SK-N-SH (cell line): ENCODE results near the gene UGT1A4. TPM values are rescaled to one million over a fixed set of nuclear protein-coding genes. Genes with fewer than 3 reads are reported as not detected.

Experiments
- CTCF ChIA-PET: fragments of 300-600, 350-600 bp; formaldehyde crosslinking; extraction: SDS; loops from one replicate; lab custom pipeline; 2021; lab: Yijun Ruan, JAX
- POLR2A ChIA-PET: fragments of 350-600 bp; sonication (Branson Sonifier 250); formaldehyde crosslinking; extraction: SDS; loops from one replicate; lab custom pipeline; 2020; ENCODE audit warnings: antibody characterized with exemption, inconsistent platforms; lab: Yijun Ruan, JAX
- DNase-seq: peaks from one replicate; pipeline ENCODE4 v3.0.0; 2012
- H2AFZ ChIP-seq: fragments of 200-600 bp; sonication (generic); 2 replicates; pipeline ENCODE4 v1.8.1; 2016; ENCODE audit warnings: antibody characterized with exemption, mild to moderate bottlenecking, low read depth
- H3F3A ChIP-seq: fragments of 200-600 bp; sonication (generic); replicated peaks from 2 replicates; pipeline ENCODE3; 2016; ENCODE audit warnings: antibody characterized with exemption, mild to moderate bottlenecking; ENCODE audit not compliant: insufficient read depth
- H3K27ac ChIP-seq, 2 experiments: fragments of 200-500 bp in 1 of 2; fragments of 200-600 bp in 1 of 2; sonication (Bioruptor generic) in 1 of 2; sonication (generic), shearing (Covaris generic) in 1 of 2; 2 replicates each; pipeline versions ENCODE4 v1.5.1 to v1.6.1; 2014 to 2016; ENCODE audit warnings: low read depth in 2 of 2, inconsistent platforms in 1 of 2, low read length in 1 of 2, mild to moderate bottlenecking in 1 of 2, mixed read lengths in 1 of 2
- H3K27me3 ChIP-seq: fragments of 200-600 bp; sonication (generic), shearing (Covaris generic); 2 replicates; pipeline ENCODE4 v1.6.1; 2016; ENCODE audit warnings: mixed run types; ENCODE audit not compliant: insufficient read depth
- H3K36me3 ChIP-seq, 2 experiments: fragments of 200-500 bp in 1 of 2; fragments of 200-600 bp in 1 of 2; sonication (Bioruptor generic) in 1 of 2; sonication (generic) in 1 of 2; replicated peaks in 1 of 2; 2 replicates each; pipeline versions ENCODE3 to v1.5.1; 2014 to 2016; ENCODE audit warnings: low read length in 1 of 2, mild to moderate bottlenecking in 1 of 2; ENCODE audit not compliant: insufficient read depth in 2 of 2, control insufficient read depth in 1 of 2
- H3K4me1 ChIP-seq, 2 experiments: fragments of 200-500 bp in 1 of 2; fragments of 200-600 bp in 1 of 2; sonication (Bioruptor generic) in 1 of 2; sonication (generic), shearing (Covaris generic) in 1 of 2; 2 replicates each; pipeline versions ENCODE4 v1.5.1 to v1.6.1; 2014 to 2016; ENCODE audit warnings: low read depth in 1 of 2, low read length in 1 of 2, mixed run types in 1 of 2; ENCODE audit not compliant: insufficient read depth in 2 of 2, control insufficient read depth in 1 of 2
- H3K4me2 ChIP-seq: fragments of 200-600 bp; sonication (generic), shearing (Covaris generic); 2 replicates; pipeline ENCODE4 v1.6.1; 2017; ENCODE audit warnings: mixed run types
- H3K4me3 ChIP-seq, 2 experiments: fragments of 200-500 bp in 1 of 2; fragments of 200-600 bp in 1 of 2; sonication (Bioruptor generic) in 1 of 2; sonication (generic), shearing (Covaris generic) in 1 of 2; 2 replicates each; pipeline versions ENCODE4 v1.5.1 to v1.8.1; 2014 to 2016; ENCODE audit warnings: low read depth in 2 of 2, inconsistent platforms in 1 of 2, low read length in 1 of 2, mild to moderate bottlenecking in 1 of 2, mixed read lengths in 1 of 2, moderate library complexity in 1 of 2
- H3K79me2 ChIP-seq: fragments of 200-600 bp; sonication (generic); 2 replicates; pipeline ENCODE4 v1.8.1; 2017; ENCODE audit warnings: mild to moderate bottlenecking; ENCODE audit not compliant: insufficient read depth
- H3K9ac ChIP-seq: fragments of 200-600 bp; sonication (generic); 2 replicates; pipeline ENCODE4 v1.6.1; 2017; ENCODE audit warnings: mixed run types
- H3K9me2 ChIP-seq: fragments of 200-600 bp; sonication (generic); 2 replicates; pipeline ENCODE4 v1.6.1; 2017; ENCODE audit warnings: mixed run types
- H3K9me3 ChIP-seq: fragments of 200-600 bp; sonication (generic); 2 replicates; pipeline ENCODE4 v1.6.1; 2017; ENCODE audit warnings: mixed run types, mild to moderate bottlenecking, moderate library complexity
- H4K20me1 ChIP-seq: fragments of 200-600 bp; sonication (generic); 2 replicates; pipeline ENCODE4 v1.6.1; 2017; ENCODE audit warnings: mild to moderate bottlenecking, mixed run types; ENCODE audit not compliant: insufficient read depth
- CHD2 ChIP-seq: fragments of 150-350 bp; IDR thresholded peaks from 2 replicates; pipeline ENCODE4 v1.6.1; 2018; ENCODE audit warnings: low read length; ENCODE audit not compliant: partially characterized antibody
- ELF1 ChIP-seq: IDR thresholded peaks from 2 replicates; pipeline ENCODE4 v1.4.0; 2012
- EP300 ChIP-seq, 2 experiments: IDR thresholded peaks; 2 replicates each; pipeline versions ENCODE4 v1.4.0 to v1.6.1; 2012; ENCODE audit warnings: borderline replicate concordance in 1 of 2, low read depth in 1 of 2, low read length in 1 of 2
- EZH2phosphoT487 ChIP-seq: fragments of 200-600 bp; sonication (generic); IDR thresholded peaks from 2 replicates; pipeline ENCODE4 v1.6.1; 2017; ENCODE audit warnings: low read depth, mixed run types, mild to moderate bottlenecking, antibody characterized with exemption, moderate library complexity, borderline replicate concordance
- FOSL2 ChIP-seq: IDR thresholded peaks from 2 replicates; pipeline ENCODE4 v1.4.0; 2012; ENCODE audit warnings: low read depth, mild to moderate bottlenecking, moderate library complexity, borderline replicate concordance
- FOXM1 ChIP-seq: IDR thresholded peaks from 2 replicates; pipeline ENCODE4 v1.4.0; 2012; ENCODE audit warnings: low read depth, mild to moderate bottlenecking
- GATA2 ChIP-seq: sonication (generic); formaldehyde crosslinking; IDR thresholded peaks from 2 replicates; pipeline ENCODE4 v1.5.0; 2020; ENCODE audit warnings: mild to moderate bottlenecking, missing genetic modification reagents
- MAX ChIP-seq: IDR thresholded peaks from 2 replicates; pipeline ENCODE4 v1.4.0; 2012; ENCODE audit warnings: low read depth
- MEF2A ChIP-seq: IDR thresholded peaks from 2 replicates; pipeline ENCODE4 v1.4.0; 2012; ENCODE audit warnings: low read depth, borderline replicate concordance
- NRF1 ChIP-seq: IDR thresholded peaks from 2 replicates; pipeline ENCODE4 v1.6.1; 2012; ENCODE audit warnings: low read depth, mild to moderate bottlenecking, low read length
- PBX3 ChIP-seq: IDR thresholded peaks from 2 replicates; pipeline ENCODE4; 2012
- POLR2AphosphoS5 ChIP-seq: IDR thresholded peaks from 2 replicates; pipeline ENCODE4 v1.6.1; 2012; ENCODE audit warnings: low read depth, low read length
- RAD21 ChIP-seq: IDR thresholded peaks from 2 replicates; pipeline ENCODE4 v1.6.1; 2012; ENCODE audit warnings: mild to moderate bottlenecking, low read length
- RFX5 ChIP-seq: IDR thresholded peaks from 2 replicates; pipeline ENCODE4 v1.6.1; 2012; ENCODE audit warnings: mild to moderate bottlenecking, improper control_type of control experiment, low read length
- RXRA ChIP-seq: IDR thresholded peaks from 2 replicates; pipeline ENCODE4 v1.4.0; 2012; ENCODE audit warnings: low read depth, mild to moderate bottlenecking, borderline replicate concordance
- SMC3 ChIP-seq: IDR thresholded peaks from 2 replicates; pipeline ENCODE4 v1.6.1; 2012; ENCODE audit warnings: low read depth, low read length, improper control_type of control experiment
- TAF1 ChIP-seq: IDR thresholded peaks from 2 replicates; pipeline ENCODE4 v1.6.1; 2012; ENCODE audit warnings: low read depth, mild to moderate bottlenecking, low read length, moderate library complexity, borderline replicate concordance
- USF2 ChIP-seq: fragments of 150-350 bp; IDR thresholded peaks from 2 replicates; pipeline ENCODE4 v1.6.1; 2017; ENCODE audit warnings: antibody characterized with exemption, low read length, low read depth, borderline replicate concordance
- ZBTB33 ChIP-seq: IDR thresholded peaks from 2 replicates; pipeline ENCODE4 v1.4.0; 2012; ENCODE audit warnings: low read depth, borderline replicate concordance
- WGBS: methylation state at CpG from one replicate; pipeline ENCODE4 v1.1.6; 2017; ENCODE audit warnings: low lambda C conversion rate; 5-methylcytosine and 5-hydroxymethylcytosine counted together
- polyA plus RNA-seq, 3 experiments: library from polyadenylated mRNA; depleted of rRNA; stranded (reverse); fragments of >200 nt; gene quantifications; 2 replicates each; pipeline ENCODE4 v1.2.3, GENCODE V29; 2012

The UGT1A4 gene
- polyA plus RNA-seq, 1 of the 3 experiments (the other 2 are of a cell fraction) = not detected

GRCh38 chr2:233796254-233796653 is 77.7 kb downstream of the UGT1A4 start:
- CTCF ChIA-PET = interaction anchor here (2.1 kb wide), 1 partner anchor 353 kb away, joined by 5 read pairs; no protein-coding TSS in a partner anchor

More at GRCh38 chr2:233796254-233796653, 77.7 kb downstream of the UGT1A4 start:
- no peak overlapping the region for H2AFZ ChIP-seq
- H3K36me3 ChIP-seq = no peaks in the 10 kb centered on the region
- H3K27me3 ChIP-seq = no peaks in the 10 kb centered on the region
- TF ChIP-seq GATA2 (CRISPR knock-in tag) (no peak), SMC3 (no peak), FOSL2 (no peak), EZH2phosphoT487 (no peak), MAX (no peak), RAD21 (no peak), USF2 (no peak), EP300 (IDR thresholded peaks at IDR 0.05; ENCODE audit: borderline replicate concordance in 1 of 2, low read depth in 1 of 2, low read length in 1 of 2) (no peak), NRF1 (no peak), TAF1 (no peak), RXRA (no peak), FOXM1 (no peak), RFX5 (no peak), PBX3 (no peak), MEF2A (no peak), CHD2 (no peak), ZBTB33 (no peak), POLR2AphosphoS5 (no peak), ELF1 (no peak)
- H3K9me2 ChIP-seq = no peaks in the 10 kb centered on the region
- H3F3A ChIP-seq = no peaks in the 10 kb centered on the region
- H3K4me2 ChIP-seq = no peak overlapping the region
- POLR2A ChIA-PET = no interaction called here
- no peaks in the 10 kb centered on the region for H3K4me1 ChIP-seq
- no peak overlapping the region for H3K27ac ChIP-seq
- H3K9me3 ChIP-seq = no peaks in the 10 kb centered on the region
- H3K4me3 ChIP-seq = no peak overlapping the region
- H4K20me1 ChIP-seq = no peaks in the 10 kb centered on the region
- no peaks in the 10 kb centered on the region for H3K79me2 ChIP-seq
- DNase-seq = no peak
- WGBS = 81% methylated on average over 8 of the region's 9 CpGs
- no peak overlapping the region for H3K9ac ChIP-seq
